GM12864 (cell line): ENCODE measurements around the gene USE1.
"Not testable (repeated sequence)": the region's sequence is repeated elsewhere in the genome, so short reads cannot be mapped to it uniquely, and the experiment has no call there.

Experiments used
- DNase-seq: peaks from one replicate; pipeline ENCODE4 v3.0.0-alpha.2; 2011; ENCODE audit warnings: low read depth
- H3K4me3 ChIP-seq: 2 replicates; pipeline ENCODE4 v1.5.1; 2011; ENCODE audit warnings: mild to moderate bottlenecking, low read depth, low read length, control low read depth
- TF ChIP-seq, protein P1 (sequence below): IDR thresholded peaks from 2 replicates; pipeline ENCODE4 v1.5.1; 2011; ENCODE audit warnings: low read depth, mild to moderate bottlenecking, moderate library complexity, low read length, control low read depth, inconsistent platforms; ENCODE audit errors: missing control alignments

USE1 gene

DNA sequence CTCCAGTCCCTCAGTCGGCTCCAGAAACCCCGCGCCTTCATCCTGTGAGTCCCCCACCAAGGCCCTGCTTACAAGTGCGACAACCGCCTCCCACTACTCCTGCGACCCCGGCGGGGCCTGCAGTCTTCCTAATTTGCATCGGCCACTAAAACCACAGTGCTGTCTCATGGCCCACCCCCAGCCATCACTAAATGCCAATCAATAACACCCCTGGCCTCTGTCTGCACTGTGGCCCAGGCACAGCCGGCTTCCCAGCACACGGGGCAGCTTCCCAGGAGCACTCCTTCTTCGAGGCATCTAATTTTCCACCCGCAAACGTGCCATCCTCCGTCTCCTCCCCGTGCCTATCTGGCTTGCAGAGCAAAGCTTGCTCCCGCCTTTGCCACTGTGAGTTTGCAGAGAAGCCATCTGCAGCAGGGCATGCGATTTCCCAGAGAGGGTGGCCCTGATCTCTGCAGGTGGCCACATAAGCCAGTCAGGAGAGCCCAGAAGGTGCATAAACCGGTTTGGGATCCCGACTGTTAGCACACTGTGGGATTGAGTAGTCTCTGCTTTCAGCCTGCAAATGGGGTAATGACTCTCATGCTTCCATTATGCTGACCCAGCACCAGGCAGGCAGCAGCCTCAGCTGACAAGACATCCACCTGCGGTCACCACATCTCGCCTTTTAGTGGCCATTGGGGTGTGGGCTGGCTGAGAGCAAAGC lies 34.0 kb upstream of the USE1 start:
- TF ChIP-seq, protein P1, sequence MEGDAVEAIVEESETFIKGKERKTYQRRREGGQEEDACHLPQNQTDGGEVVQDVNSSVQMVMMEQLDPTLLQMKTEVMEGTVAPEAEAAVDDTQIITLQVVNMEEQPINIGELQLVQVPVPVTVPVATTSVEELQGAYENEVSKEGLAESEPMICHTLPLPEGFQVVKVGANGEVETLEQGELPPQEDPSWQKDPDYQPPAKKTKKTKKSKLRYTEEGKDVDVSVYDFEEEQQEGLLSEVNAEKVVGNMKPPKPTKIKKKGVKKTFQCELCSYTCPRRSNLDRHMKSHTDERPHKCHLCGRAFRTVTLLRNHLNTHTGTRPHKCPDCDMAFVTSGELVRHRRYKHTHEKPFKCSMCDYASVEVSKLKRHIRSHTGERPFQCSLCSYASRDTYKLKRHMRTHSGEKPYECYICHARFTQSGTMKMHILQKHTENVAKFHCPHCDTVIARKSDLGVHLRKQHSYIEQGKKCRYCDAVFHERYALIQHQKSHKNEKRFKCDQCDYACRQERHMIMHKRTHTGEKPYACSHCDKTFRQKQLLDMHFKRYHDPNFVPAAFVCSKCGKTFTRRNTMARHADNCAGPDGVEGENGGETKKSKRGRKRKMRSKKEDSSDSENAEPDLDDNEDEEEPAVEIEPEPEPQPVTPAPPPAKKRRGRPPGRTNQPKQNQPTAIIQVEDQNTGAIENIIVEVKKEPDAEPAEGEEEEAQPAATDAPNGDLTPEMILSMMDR = no peak
- no peak overlapping the region for H3K4me3 ChIP-seq
- DNase-seq = no peak

DNA sequence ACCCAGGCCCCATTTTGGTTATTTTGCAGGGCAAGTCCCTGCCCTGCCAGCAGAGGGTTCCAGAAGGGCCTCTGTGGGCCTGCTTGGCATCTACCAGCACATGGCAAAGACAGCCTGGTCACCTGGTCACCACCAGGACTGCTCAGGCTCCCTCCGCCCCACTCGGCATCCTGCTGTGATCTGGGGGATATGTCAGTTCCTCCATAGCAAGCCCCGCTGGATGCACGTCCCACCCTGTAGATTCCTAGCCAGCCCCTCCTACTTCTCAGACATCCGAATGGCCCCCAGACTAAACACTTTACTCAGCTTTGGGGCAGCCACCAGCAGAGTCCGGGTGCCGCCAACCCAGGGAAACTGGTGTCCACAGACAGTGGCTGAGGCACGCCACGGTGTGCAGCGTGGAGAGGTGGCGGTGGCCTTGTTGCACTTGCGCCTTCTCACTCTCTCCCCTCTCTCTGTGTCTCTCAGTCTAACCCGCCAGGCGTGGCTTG lies 31.8 kb upstream of the USE1 start:
- no peak for DNase-seq
- TF ChIP-seq, protein P1 = peak; percentile 35
- peak overlapping the region; percentile 9 for H3K4me3 ChIP-seq

DNA sequence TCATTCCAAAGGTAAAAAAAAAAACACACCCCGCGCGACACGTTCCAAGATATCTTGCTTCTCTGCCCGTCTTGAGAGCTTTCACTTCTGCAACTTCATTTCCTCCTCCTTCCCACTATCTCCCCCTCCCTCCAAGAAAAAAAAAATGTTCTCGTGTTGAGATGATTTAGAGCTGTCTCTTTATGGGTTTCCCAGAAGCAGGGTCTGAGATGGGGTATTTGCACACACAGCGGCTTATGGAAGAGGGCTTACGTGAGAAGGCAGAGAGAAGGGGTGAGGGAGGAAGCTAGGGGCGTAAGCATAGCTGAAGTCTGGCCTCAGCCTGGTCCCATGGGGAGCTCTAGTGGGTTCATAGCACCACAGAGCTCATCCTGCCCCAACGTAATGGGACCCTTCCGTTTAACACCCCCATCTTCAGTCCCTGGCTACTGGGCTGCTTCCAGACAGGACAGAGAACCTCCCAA lies 31.3 kb upstream of the USE1 start:
- TF ChIP-seq, protein P1 = no peak
- no peak for DNase-seq
- H3K4me3 ChIP-seq = no peak overlapping the region

DNA sequence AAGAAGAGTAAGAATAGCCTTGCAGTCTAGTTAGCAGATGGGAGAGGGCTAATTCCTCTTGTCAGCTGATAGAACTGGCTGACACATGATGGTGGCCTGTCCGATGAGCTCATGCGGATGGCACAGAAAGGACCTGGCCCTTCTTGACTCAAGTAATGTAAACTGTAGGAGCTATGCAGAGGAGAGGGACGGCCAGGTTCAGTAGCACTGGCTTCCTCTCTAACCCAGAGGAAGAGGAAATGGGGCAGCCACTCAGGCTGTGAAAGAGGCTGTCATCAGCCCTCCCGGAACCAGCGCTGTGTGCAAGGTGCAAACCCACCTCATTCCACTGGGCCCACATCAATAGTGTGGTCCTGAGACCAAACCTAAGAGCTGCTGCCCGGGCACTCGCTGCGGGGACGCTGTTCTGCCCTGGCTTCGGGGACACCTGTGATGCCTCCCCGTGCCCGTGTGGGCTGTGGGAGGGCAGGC lies 30.8 kb upstream of the USE1 start:
- H3K4me3 ChIP-seq = no peak overlapping the region
- DNase-seq = no peak
- TF ChIP-seq, protein P1 = no peak

DNA sequence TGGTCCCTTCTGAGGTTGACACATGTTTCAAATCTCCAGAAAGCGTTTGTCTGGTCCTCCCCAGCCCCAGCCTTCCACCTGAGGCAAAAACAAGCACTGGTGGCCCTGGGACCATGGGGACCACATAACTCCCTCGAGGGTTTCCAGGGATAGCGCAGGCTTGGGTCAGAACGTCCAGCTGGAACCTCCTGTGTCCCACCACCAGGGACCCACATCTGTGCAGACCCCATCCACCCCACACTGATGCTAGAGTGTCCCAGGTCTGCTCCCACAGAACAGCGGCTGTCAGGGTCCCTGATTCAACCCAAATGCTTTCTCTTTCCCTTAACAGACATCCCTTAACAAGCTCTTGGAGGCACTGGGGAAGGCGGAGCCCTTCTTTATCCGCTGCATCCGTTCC lies 29.6 kb upstream of the USE1 start:
- H3K4me3 ChIP-seq = no peak overlapping the region
- TF ChIP-seq, protein P1 = no peak
- DNase-seq = no peak

DNA sequence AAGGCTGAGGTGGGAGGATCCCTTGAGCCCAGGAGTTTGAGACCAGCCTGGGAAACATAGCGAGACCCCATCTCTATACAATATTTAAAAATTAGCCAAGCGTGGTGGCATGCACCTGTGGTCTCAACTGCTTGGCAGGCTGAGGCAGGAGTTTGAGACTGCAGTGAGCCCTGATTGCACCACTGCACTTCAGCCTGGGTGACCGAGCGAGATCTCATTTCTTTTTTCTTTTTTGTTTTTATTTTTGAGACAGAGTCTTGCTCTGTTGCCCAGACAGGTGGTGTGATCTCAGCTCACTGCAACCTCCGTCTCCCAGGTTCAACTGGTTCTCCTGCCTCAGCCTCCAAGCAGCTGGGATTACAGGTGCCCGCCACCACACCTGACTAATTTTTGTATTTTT lies 23.4 kb upstream of the USE1 start:
- not testable (repeated sequence) for H3K4me3 ChIP-seq, DNase-seq

DNA sequence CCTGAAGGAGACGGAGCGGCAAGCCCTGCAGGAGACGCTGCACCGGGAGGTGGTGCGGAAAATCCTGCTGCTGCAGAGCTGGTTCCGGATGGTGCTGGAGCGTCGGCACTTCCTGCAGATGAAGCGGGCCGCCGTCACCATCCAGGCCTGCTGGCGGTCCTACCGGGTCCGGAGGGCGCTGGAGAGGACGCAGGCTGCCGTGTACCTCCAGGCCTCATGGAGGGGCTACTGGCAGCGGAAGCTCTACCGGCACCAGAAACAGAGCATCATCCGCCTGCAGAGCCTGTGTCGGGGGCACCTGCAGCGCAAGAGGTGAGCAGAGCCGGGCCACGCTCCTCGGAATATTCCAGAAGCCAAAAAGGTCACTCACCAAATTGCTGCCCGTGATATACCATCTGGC lies 22.4 kb upstream of the USE1 start:
- DNase-seq = no peak
- TF ChIP-seq, protein P1 = no peak
- no peak overlapping the region for H3K4me3 ChIP-seq
